GM19240 (cell line): Measurements from ENCODE around the gene PLCH2.
A peak's percentile ranks its signal among the peaks of the same experiment; 100 is the strongest.

Experiments
- DNase-seq: peaks from one replicate; pipeline ENCODE4 v3.0.0; 2011; ENCODE audit warnings: low spot score; ENCODE audit not compliant: insufficient read length

PLCH2 gene

GRCh38 chr1:2477791-2478499 lies 1.9 kb downstream of the PLCH2 start:
- DNase-seq = no peak

- DNase-seq = no peak
Observed at GRCh38 chr1:2479186-2479585, 3.1 kb downstream of the PLCH2 start.

GRCh38 chr1:2479618-2480017 lies 3.5 kb downstream of the PLCH2 start:
- DNase-seq = no peak

GRCh38 chr1:2480236-2480985 lies 4.3 kb downstream of the PLCH2 start:
- no peak for DNase-seq

GRCh38 chr1:2480986-2481364 lies 4.9 kb downstream of the PLCH2 start:
- no peak for DNase-seq

- no peak for DNase-seq
Observed at GRCh38 chr1:2481885-2482284, 5.8 kb downstream of the PLCH2 start.

- no peak for DNase-seq
Observed at GRCh38 chr1:2482588-2482987, 6.5 kb downstream of the PLCH2 start.

- no peak for DNase-seq
Observed at GRCh38 chr1:2483026-2483425, 6.9 kb downstream of the PLCH2 start.

GRCh38 chr1:2483970-2484369 lies 7.9 kb downstream of the PLCH2 start:
- DNase-seq = no peak

GRCh38 chr1:2486041-2486440 lies 10.0 kb downstream of the PLCH2 start:
- no peak for DNase-seq

GRCh38 chr1:2486558-2486957 lies 10.5 kb downstream of the PLCH2 start:
- DNase-seq = no peak

- DNase-seq = no peak
Observed at GRCh38 chr1:2488688-2489087, 12.6 kb downstream of the PLCH2 start.

- no peak for DNase-seq
Observed at GRCh38 chr1:2489615-2490014, 13.5 kb downstream of the PLCH2 start.

- DNase-seq = no peak
Observed at GRCh38 chr1:2492091-2492490, 16.0 kb downstream of the PLCH2 start.

GRCh38 chr1:2493218-2493617 lies 17.1 kb downstream of the PLCH2 start:
- no peak for DNase-seq

GRCh38 chr1:2493691-2494322 lies 17.7 kb downstream of the PLCH2 start:
- no peak for DNase-seq

- DNase-seq = no peak
Observed at GRCh38 chr1:2494323-2494693, 18.2 kb downstream of the PLCH2 start.

- no peak for DNase-seq
Observed at GRCh38 chr1:2495026-2495425, 18.9 kb downstream of the PLCH2 start.

GRCh38 chr1:2495546-2495945 lies 19.5 kb downstream of the PLCH2 start:
- no peak for DNase-seq

GRCh38 chr1:2496087-2496622 lies 20.1 kb downstream of the PLCH2 start:
- peak; percentile 52 for DNase-seq

GRCh38 chr1:2496746-2497145 lies 20.7 kb downstream of the PLCH2 start:
- DNase-seq = no peak

GRCh38 chr1:2497891-2498290 lies 21.8 kb downstream of the PLCH2 start:
- DNase-seq = no peak
